HEK293T (cell line): Measurements from ENCODE around the gene AP3M1.

ENCODE experiments used
- ARNT ChIP-seq: fragments of 450-650 bp; IDR thresholded peaks from 2 replicates; pipeline ENCODE4 v1.6.1; 2017; ENCODE audit warnings: mild to moderate bottlenecking
- CTBP1 ChIP-seq: fragments of 450-650 bp; IDR thresholded peaks from 2 replicates; pipeline ENCODE4 v1.6.1; 2016; ENCODE audit warnings: borderline replicate concordance
- FOXA1 ChIP-seq: fragments of 450-650 bp; IDR thresholded peaks from 2 replicates; pipeline ENCODE4 v1.6.1; 2016; ENCODE audit warnings: mild to moderate bottlenecking
- FOXK2 ChIP-seq: fragments of 450-650 bp; IDR thresholded peaks from 2 replicates; pipeline ENCODE4 v1.6.1; 2016; ENCODE audit warnings: mild to moderate bottlenecking
- FOXM1 ChIP-seq: fragments of 450-650 bp; IDR thresholded peaks from 2 replicates; pipeline ENCODE4 v1.6.1; 2017; ENCODE audit warnings: mild to moderate bottlenecking, borderline replicate concordance
- L3MBTL2 ChIP-seq: fragments of 450-650 bp; conservative IDR thresholded peaks from 2 replicates; pipeline ENCODE4 v1.6.1; 2016; ENCODE audit warnings: mild to moderate bottlenecking
- NFRKB ChIP-seq: fragments of 450-650 bp; IDR thresholded peaks from 2 replicates; pipeline ENCODE4 v1.6.1; 2016; ENCODE audit warnings: mild to moderate bottlenecking, moderate library complexity
- SP1 ChIP-seq: fragments of 450-650 bp; IDR thresholded peaks from 2 replicates; pipeline ENCODE4 v1.6.1; 2017
- SUZ12 ChIP-seq: fragments of 450-650 bp; IDR thresholded peaks from 2 replicates; pipeline ENCODE4 v1.6.1; 2016; ENCODE audit warnings: mild to moderate bottlenecking
- TARDBP ChIP-seq: fragments of 450-650 bp; IDR thresholded peaks from 2 replicates; pipeline ENCODE4 v1.6.1; 2016
- ZNF384 ChIP-seq: fragments of 450-650 bp; IDR thresholded peaks from 2 replicates; pipeline ENCODE4 v1.6.1; 2016
- TF ChIP-seq, protein P1 (sequence below): fragments of 450-650 bp; IDR thresholded peaks from 2 replicates; pipeline ENCODE4 v1.6.1; 2016

- TF ChIP-seq L3MBTL2 (no peak), SUZ12 (no peak), SP1 (no peak), FOXA1 (no peak), ARNT (no peak), TARDBP (no peak), FOXK2 (no peak), ZNF384 (no peak), FOXM1 (no peak), NFRKB (no peak), CTBP1 (no peak)
- TF ChIP-seq, protein P1, sequence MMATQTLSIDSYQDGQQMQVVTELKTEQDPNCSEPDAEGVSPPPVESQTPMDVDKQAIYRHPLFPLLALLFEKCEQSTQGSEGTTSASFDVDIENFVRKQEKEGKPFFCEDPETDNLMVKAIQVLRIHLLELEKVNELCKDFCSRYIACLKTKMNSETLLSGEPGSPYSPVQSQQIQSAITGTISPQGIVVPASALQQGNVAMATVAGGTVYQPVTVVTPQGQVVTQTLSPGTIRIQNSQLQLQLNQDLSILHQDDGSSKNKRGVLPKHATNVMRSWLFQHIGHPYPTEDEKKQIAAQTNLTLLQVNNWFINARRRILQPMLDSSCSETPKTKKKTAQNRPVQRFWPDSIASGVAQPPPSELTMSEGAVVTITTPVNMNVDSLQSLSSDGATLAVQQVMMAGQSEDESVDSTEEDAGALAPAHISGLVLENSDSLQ, result no peak
Observed at GRCh38 chr10:74189999-74190421, 39.4 kb upstream of the AP3M1 start.
